Activated CD8-positive, alpha-beta memory T cell treated with anti-CD3 and anti-CD28 coated beads for 1 hour (primary cell): ENCODE measurements around the gene DDX25.

Experiments
- DNase-seq, 2 donors: peaks; one replicate each; pipeline ENCODE4 v3.0.0-alpha.2; 2020; ENCODE audit warnings: low read depth in 1 of 2; ENCODE audit errors: extremely low read depth in 1 of 2

The DDX25 gene

DNA sequence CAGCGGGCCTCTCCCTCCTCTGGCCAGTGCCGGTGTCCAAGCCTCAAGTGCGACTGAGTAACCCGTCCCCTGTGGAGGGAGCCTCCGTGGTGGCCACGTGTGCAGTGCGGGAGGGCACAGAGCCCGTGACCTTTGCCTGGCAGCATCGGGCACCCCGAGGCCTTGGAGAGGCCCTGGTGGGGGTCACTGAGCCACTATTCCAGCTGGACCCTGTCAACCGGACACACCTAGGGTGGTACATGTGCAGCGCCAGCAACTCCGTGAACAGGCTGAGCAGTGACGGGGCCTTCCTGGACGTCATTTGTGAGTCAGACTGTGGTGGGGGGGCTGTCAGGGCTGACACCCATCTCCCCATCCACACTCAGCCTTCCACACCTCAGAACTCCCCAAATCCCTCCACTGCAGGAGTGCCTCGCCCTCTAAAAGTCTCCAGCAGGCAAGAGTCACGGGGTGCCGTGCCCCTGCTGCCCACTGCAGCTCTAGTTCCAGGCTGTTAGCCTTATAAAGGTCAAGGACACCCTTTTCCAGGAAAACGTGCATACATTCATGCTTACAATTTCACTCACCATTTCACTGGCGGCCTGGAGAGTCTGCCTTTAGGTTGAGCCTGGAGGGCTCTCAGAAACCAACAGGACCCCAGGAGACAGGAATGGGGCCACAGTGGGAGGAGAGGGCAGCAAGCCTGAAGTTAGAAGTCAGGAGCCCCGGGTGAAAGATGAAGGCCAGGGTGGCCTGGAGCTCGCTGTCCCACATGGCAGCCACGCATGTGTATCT, 44.2 kb downstream of the DDX25 start:
- DNase-seq, result no peak

DNA sequence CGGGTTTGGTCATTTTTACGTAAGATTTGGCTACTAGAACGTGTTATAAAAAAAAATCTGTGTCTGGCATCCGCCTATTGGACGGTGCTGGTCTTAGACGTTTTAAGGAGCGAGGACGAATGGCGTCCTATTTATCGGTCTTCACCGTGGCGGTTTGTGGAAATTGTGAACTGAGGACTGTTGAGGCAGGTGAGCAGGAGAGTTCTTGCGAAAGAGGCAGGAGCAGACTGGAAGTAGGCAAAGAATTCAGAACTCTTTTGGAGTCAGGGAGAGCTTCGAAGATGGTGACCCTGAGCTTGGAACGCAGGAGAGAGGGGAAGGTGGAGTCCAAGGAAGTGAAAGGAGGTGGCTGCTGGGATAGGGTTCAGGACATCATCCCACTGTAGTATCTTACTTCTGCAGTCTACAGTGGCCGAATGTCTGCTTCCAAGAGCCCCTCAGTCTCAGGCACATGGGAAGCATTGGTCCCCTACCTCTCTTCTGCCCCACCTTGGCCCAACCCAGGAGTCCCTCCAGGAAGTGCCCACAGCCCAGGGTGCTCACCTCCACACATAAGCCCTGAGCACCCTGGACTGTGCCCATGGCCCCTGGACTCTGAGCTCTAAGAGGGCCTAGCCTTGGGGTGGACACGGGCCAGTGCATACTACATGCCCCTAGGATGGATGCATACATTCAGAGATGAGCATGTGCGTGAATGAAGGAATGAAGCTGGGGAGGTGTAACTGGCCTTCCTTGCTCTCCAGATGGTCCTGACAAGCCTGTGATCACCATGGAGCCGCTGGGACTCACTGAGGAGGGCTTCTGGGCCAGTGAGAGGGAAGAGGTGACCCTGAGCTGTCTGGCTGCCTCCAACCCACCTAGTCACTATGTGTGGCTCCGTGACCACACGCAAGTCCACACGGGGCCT, 45.2 kb downstream of the DDX25 start:
- DNase-seq, result no peak

DNA sequence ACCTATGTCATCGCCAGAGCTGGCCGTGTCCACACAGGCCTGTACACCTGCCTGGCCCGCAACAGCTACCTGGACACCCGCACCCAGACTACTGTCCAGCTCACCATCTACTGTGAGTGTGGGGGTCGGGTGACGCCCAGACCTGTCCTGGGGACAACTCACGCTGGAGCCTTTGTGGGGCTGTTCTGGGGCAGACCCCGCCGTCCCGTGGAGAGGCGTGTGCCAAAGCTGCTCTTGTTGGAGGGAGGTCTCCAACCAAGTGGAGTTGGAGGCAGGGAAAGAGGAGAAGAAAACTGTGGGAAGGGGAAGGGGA, 45.8 kb downstream of the DDX25 start:
- no peak for DNase-seq

DNA sequence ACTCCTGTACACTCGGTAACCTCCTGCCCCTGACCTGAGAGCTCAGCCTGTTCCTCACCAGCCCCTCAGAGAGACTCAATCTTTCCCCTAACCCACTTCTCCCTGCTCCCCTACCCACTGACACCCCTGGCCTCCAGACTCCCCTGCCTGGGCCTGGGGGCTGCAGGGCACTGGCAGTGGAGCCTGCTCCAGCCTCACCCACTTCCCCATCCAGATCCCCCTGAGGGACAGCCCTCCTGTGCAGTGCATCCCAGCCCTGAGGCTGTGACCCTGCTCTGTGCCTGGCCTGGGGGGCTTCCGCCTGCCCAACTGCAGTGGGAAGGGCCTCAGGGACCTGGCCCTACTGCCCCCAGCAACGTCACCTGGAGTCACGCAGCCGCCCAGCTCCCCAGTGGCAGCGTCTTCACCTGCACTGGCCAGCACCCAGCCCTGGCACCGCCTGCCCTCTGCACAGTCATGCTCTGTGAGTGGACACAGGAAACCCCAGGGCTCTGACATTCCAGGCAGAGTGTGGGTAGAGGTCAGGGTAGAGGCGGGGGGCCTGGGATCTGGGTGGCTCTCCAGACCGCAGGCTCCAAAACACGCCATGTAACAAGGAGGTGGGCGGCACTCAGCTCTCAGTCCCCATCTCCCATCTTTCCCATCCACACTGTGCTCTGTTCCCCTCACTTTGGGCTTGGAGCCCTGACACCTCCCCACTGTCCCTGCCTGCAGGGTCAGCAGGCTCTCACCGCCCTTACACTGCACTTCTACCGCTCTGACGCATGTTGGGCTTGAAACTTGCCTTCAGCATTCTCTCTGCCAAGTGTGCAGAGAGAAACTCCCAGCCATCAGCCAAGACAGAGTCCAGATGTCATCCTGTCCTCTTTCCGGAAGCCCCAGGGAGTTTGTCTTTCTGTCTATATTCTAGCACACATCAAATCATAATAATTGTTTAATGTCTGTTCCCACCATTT, 46.7 kb downstream of the DDX25 start:
- no peak for DNase-seq

DNA sequence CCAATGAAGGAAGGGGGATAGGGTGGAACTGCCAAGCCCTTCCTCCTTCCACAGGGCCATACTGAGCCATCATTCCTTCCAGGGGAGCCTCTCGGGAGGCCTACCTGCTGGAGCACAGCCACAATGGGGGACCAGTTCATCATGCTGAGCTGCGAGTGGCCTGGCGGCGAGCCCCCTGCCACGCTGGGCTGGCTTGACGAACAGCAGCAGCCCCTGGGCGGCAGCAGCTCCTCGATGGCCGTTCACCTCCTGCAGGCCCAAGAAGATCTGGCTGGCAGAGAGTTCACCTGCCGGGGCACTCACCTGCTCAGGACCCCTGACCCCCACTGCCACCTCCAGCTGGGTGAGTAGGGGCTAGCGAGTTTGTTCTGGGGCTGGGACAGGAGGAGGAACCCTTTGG, 47.4 kb downstream of the DDX25 start:
- no peak for DNase-seq

DNA sequence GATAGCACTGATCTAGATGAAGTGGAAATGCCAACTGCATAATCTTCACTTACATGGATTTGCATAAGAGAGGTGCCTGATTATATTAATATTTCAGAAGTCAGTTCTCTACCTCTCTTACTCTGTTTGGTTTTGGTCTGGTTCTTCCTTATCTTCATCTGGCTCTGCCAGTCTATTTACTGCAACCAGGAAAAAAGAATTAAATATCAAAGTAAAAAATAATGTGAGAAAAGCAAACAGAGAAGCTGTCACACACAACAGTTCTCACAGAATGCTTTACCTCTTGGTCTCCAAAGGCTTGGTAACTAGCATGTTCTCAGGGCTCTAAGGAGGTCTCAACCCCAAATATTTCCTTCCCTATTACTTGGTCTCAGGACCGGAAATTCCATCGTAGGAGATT, 48.3 kb downstream of the DDX25 start:
- no peak for DNase-seq

DNA sequence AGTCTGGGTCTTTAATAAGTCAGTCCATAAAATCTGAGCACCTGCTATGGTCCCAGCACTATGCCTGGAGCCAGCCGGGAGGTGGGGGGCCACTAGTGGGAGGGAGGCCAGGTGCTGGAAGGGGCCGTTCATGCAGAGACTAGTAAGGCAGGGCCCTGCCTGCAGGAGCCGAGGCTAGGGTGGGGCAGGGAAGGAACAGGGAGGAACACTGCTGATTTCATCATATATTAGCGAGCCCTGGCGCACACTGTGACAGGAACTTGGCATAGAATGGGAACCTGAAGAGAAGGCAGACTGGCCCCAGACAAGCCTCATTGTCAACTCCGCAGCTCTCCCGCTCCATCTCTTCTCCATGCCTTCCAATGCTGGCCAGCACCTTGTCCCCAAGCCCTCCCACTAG, 48.7 kb downstream of the DDX25 start:
- DNase-seq, result no peak

DNA sequence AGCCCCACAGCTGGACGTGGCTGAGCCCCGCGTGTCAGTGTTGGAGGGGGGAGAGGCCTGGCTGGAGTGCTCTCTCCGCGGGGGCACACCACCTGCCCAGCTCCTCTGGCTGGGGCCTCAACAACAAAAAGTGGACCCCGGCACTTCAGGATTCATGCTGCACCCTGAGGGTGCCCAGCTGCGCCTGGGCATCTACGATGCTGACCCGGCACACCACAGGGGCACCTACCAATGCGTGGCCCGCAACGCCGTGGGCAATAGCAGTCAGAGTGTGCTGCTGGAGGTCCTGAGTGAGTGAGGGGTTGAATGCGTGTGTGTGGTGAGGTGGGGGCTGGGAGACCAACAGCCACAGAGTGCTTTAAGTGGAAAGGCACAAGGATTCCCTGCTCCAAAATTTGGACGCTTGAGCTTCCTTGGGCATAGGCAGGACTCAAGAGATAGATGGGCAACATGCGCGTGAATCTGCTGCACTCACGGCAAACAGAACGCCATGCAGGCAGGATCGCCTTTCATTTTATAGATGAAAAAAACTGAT, 49.2 kb downstream of the DDX25 start:
- DNase-seq, result no peak

DNA sequence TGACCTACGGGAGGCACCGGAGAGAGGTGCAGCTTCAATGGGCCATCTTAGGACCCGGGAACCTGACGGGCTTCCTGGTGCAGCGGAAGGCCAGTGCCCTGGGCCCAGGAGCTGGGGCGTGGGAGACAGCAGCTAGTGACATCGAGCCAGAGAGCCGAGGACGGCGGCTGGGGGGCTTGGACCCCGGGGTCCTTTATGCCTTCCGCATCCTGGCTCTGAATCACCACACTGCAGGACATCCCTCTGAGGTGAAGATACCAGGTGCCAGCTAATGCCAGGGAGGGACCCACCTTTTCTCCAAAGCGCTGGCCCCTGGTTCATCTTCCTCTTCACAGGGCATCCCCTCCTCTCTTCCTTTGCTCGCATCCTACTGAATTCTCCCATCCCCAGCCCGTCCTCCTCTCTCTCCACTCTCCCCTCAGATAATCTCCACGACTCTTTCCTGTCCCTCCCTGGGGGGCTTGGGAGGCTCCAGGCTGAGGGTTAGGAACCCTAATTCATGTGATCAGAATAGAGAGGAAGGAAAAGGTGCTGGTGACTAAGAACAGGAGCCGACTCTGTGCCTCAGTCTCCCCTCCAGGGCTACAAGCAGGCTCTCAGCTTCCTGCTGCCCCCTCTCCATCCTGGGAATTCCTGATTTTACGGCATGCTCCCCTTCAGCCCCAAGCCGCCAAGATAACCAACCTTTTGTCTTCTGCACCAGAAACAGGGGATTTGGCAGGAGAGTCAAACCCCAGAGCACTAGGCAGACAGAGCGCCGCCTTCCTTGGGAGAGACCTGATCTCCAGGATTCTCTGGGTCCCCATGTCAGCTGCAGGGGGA, 50.0 kb downstream of the DDX25 start:
- DNase-seq, result no peak

DNA sequence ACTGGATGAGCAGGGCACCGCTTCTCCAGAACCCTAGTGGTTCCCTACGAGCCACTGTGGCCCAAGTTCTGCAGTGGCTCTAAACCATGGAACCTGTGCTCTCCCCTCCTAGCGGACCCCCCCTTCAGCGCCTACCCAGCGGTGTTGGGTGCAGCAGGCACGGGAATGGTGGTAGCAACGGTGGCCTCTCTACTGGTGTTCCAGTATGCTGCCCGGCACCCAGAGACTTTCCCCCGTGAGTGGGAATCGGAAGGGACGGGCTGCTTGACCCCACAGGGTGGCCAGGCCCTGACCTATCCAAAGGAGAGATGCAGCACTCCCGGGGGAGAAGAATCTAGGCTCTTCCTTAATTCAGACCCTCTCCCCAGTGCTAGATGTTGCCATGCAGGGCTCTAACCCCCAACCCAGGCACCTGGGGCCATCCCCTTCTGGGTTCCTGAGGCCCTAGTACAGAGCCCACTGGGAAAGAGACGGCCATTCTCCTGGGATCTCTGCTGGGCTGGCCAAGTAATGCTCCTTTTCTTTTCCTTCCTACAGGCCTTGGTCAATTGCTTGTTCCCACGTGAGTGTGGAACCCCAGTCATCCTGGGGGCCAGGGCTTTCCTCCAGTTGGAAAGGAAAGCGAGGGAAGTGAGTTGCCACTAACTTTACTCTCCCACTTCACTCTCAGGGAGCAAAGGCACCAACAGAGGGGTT, 50.8 kb downstream of the DDX25 start:
- no peak for DNase-seq

DNA sequence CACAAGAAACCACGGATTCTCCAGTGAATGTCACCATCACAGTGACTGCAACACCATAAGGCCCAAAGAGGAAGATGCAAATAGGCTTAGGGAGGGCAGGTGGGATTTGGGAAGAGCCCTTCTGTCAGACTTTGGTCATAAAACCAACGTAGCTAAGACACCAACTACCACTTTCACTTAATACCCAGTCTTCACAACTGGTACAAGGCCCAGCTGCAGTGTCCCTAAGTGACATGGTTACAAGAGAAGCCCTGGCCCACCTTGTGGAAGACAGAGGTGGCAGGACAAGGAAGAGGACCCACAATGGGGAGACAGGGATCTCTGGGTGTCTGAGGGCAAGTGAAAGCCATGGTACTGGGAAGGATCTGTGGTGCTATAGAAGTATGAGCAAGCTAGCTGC, 51.5 kb downstream of the DDX25 start:
- no peak for DNase-seq

DNA sequence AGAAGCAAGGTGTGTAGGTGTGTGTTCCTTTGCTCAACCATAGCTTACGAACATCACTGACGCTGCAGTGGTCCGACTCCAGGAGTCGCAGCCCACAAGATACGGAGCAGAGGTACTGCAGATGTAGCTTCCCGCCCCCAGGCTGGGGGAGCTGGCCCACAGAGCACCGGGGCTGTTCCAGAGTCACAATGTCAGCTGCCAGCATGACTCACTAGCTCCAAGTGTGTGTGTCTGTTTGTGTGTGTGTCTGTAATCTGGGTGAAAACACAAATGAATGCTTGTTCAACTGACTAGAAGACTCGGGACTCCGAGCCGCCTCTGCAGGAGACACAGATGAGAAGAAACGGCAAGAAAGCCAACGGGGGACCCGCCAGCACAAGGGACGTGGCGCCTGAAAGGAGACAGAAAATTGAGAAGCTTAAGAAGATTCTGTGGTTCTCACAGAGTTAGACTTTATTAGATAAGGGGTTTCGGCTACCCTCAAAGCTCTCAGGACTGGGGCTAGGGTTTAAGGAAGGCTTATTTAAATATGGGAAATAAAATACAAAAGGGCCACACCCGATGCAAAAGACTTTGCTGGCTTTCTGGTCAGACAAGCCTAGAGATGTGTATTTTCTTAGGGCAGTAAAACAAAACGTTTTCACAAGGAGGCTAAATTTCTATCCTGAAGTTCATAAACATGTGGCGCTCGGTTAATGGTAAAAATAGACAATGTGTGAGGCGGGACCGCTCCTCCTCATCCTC, 52.3 kb downstream of the DDX25 start:
- DNase-seq, result no peak

DNA sequence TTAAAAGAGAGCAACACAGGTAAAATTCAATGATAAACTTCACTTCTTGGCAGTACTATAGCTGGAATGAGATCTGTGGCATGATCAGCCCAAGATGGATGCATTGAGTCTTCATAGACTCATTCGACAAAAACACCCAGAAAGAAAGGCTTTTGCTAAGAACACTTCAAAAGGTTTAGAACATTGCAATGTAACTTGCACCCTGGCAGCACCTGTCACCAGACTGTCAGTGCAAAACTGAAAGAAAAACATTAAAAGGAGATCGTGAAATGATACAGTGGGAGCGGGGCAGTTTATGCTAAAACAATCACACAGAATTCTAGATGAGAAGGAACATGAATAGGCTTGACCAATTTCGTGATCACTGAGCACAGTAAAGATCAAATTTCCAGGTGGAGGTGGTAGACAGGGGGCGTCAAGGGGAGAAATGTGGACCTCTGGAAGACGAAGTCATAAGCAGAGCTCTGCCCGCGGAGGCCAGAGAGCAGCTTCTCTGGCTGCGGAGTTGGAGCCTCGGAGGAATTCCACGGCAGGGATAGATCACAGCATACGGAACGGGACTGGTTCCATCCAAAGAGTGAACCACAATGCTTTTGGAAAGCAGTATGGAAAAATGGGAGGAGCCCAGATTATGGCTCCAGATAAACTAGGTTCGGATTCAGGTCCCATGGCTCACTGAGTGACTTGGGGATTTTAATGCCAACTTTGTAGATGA, 53.5 kb downstream of the DDX25 start:
- no peak for DNase-seq

DNA sequence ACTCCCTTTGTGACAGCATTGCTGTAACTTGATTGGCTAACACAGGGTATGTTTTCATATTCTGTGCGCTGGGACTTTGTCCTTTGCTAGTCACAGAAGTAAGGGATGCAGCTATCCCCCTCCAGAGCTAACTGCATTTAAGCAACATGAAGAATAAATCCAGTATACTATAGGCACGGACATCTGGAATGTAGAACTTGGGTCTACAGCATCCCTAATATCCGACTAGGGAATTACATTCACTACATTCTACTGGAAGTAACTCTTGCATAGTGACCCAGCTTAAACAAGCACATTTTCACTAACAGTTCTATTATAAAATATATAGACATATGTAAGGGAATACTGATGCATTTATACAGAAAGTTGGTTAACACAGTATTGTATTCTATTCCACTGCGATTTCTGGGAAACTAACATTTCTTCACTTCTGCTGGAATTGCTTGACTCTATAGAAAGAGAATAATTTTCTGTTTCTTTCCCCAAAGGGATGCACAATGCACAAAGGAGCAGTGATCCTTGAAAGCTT, 54.6 kb downstream of the DDX25 start:
- no peak for DNase-seq

DNA sequence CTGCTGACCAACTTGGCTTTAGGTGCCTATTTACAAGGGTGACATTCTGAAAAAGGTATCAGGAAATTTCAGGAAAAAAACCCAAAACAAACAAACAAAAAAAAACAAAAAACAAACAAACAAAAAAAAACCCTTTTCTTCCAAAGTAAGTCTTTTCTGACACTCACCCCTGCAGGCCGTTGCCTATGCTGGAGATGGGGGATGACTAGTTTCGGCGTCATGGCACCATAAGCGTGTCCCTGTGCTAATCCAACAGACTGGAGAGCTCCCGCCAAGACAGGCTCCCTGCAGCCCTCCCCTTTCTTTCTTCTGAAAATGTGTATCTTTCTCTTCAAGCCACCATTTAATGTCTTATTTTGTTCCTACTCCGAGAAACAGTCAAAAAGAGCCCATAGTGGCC, 55.2 kb downstream of the DDX25 start:
- DNase-seq, result no peak

DNA sequence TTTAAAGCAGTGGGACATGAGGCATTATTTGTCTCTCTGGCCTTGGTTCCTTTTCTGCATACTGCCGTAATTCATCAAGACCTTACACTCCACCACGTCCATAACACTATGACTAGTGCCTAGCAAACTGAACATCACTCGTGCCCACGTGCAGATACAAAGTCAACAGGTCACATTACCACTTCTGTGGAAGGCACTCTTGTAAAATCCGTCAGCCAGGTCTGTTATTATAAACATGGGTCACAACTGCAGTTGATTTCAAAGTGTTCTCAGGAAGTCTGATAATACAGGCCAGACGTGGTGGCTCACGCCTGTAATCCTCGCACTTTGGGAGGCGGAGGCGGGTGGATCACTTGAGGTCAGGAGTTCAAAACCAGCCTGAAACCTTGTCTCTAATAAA, 55.6 kb downstream of the DDX25 start:
- no peak for DNase-seq

DNA sequence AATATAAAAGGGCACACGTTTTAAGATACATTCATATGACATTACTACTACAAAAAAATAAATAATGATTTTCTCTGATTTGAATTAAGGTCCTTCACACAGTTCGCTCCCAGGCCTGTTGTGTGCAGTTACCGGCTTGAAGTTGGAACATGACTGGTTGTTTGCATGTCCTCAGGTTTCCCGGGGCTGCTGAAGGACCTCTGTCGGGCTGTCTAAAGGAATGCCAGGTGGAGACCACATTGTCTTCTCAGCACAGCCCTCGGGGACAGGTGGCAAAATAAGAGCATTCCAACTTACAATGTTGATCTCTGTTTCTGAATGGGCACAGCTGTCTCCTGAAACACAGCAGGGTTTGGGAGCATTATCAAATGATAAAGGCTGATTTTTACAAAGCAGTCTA, 56.5 kb downstream of the DDX25 start:
- no peak for DNase-seq

DNA sequence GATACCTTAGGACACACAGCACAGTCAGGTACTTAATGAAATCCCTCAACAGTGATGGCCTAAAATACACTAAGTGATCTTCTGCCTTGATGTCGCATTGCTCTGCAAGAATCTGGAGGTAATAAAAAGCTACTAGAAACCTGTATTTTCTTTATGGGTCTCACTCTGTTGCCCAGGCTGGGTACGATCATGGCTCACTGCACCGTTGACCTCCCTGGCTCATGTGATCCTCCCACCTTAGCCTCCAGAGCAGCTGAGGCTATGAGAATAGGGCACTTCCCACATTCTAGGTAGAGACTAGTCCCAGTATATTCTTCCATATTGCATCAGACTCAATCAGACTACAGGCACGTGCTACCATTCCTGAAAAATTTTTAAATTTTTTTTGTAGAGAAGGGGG, 63.2 kb downstream of the DDX25 start:
- DNase-seq, result no peak
